Psoas muscle (tissue), 8 donors: ENCODE data around the gene RAPGEF3. TPM values are rescaled to one million over a fixed set of nuclear protein-coding genes. Genes with fewer than 3 reads are reported as not detected.
A peak's percentile ranks its signal among the peaks of the same experiment; 100 is the strongest.

Experiments used
- ATAC-seq, 4 donors: fragments of 200-7000 bp; cut with Tn5 transposase; one replicate each; pipeline ENCODE4 v1.9.1; 2020; ENCODE audit warnings: moderate library complexity in 3 of 4, mild to moderate bottlenecking in 2 of 4
- DNase-seq, 2 donors: peaks; one replicate each; pipeline ENCODE4 v3.0.0-alpha.2; 2020
- H3K27ac ChIP-seq: fragments of 200-600 bp; one replicate; pipeline ENCODE4 v1.8.0; 2022
- H3K27me3 ChIP-seq, 3 donors: fragments of 200-600 bp in 1 of 3; one replicate each; pipeline versions ENCODE4 v1.6.1 to v1.8.0; 2013 to 2022; ENCODE audit warnings: low read length in 2 of 3, mild to moderate bottlenecking in 2 of 3, moderate library complexity in 1 of 3; ENCODE audit not compliant: insufficient read depth in 3 of 3
- H3K36me3 ChIP-seq, 2 donors: fragments of 200-600 bp in 1 of 2; one replicate each; pipeline versions ENCODE4 v1.6.1 to v1.8.0; 2013 to 2022; ENCODE audit warnings: low read depth in 1 of 2, mild to moderate bottlenecking in 1 of 2, moderate library complexity in 1 of 2; ENCODE audit not compliant: insufficient read depth in 1 of 2
- H3K4me1 ChIP-seq: fragments of 200-600 bp; one replicate; pipeline ENCODE4 v1.8.0; 2022
- H3K4me3 ChIP-seq: fragments of 200-600 bp; one replicate; pipeline ENCODE4 v1.8.0; 2022; ENCODE audit warnings: mild to moderate bottlenecking
- H3K9me3 ChIP-seq: fragments of 200-600 bp; one replicate; pipeline ENCODE4 v1.8.0; 2022
- WGBS, 3 donors: extraction: QIAGEN DNeasy Blood & Tissue Kit; methylation state at CpG; one replicate each; pipeline versions ENCODE4 v1.1.6 to v1.1.7; 2013; 5-methylcytosine and 5-hydroxymethylcytosine counted together
- intact Hi-C, 2 donors: fragments of 100-400 bp; cut with DNase I; formaldehyde crosslinking; loops; one replicate each; pipeline versions ENCODE4 v1.11.0 to v1.14.2; 2022
- long read RNA-seq, 2 donors: library from polyadenylated mRNA; unstranded; transcript quantifications; one replicate each; pipeline ENCODE4 v2.0.0, GENCODE V29; 2021
- polyA plus RNA-seq, 3 donors: library from polyadenylated mRNA; stranded (reverse); fragments of 200-250 nt; gene quantifications; one replicate each; pipeline ENCODE4 v1.2.3, GENCODE V29; 2013
- total RNA-seq, 4 donors: library from RNA; stranded (reverse); fragmentation: NEBNext Ultra II Directional in 2 of 4; extraction: Animal tissue kit (Norgen Biotek cat#: 25700) in 2 of 4; gene quantifications; one replicate each; pipeline versions ENCODE4 v1.2.1 to v1.2.4, GENCODE V29; 2021 to 2023
- TF ChIP-seq, protein P1 (sequence below): fragments of 200-600 bp; IDR thresholded peaks from one replicate; pipeline ENCODE4 v1.8.0; 2022; ENCODE audit warnings: antibody characterized with exemption
- donor health status: healthy with polysubstance abuse.
- donor health status: DM: no; HTN: no; CAD: no; lungs with moderate emphysema.
- donor health status: Bipolar disorder and iron deficiency.
- donor health status: healthy.
- donor health status: DM: yes; HTN: yes; CAD: no.
- donor health status: DM: no; HTN: no; CAD: no.
- donor health status: DM: no; HTN: no; CAD: no.
- donor health status: DM: yes; HTN: yes; CAD: no.

The RAPGEF3 gene, protein sequence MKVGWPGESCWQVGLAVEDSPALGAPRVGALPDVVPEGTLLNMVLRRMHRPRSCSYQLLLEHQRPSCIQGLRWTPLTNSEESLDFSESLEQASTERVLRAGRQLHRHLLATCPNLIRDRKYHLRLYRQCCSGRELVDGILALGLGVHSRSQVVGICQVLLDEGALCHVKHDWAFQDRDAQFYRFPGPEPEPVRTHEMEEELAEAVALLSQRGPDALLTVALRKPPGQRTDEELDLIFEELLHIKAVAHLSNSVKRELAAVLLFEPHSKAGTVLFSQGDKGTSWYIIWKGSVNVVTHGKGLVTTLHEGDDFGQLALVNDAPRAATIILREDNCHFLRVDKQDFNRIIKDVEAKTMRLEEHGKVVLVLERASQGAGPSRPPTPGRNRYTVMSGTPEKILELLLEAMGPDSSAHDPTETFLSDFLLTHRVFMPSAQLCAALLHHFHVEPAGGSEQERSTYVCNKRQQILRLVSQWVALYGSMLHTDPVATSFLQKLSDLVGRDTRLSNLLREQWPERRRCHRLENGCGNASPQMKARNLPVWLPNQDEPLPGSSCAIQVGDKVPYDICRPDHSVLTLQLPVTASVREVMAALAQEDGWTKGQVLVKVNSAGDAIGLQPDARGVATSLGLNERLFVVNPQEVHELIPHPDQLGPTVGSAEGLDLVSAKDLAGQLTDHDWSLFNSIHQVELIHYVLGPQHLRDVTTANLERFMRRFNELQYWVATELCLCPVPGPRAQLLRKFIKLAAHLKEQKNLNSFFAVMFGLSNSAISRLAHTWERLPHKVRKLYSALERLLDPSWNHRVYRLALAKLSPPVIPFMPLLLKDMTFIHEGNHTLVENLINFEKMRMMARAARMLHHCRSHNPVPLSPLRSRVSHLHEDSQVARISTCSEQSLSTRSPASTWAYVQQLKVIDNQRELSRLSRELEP
- total RNA-seq (10 to 100 TPM in 2 of 4 donors, 1 to 10 TPM in 2; 5.1 to 28.8 (median 11.7) TPM), polyA plus RNA-seq (10 to 100 TPM; 11.7 to 29.9 (median 15.0) TPM)
- long read RNA-seq, donor 1, full-length matches to known transcripts = 1 of 5 reads
- long read RNA-seq, donor 1, partial matches to known transcripts = 2 of 5 reads
- long read RNA-seq, donor 1, other reads (novel, unspliced or antisense) = 2 of 5 reads
- long read RNA-seq, donor 2, full-length matches to known transcripts = 4 of 11 reads
- long read RNA-seq, donor 2, partial matches to known transcripts = 4 of 11 reads
- long read RNA-seq, donor 2, other reads (novel, unspliced or antisense) = 3 of 11 reads

DNA sequence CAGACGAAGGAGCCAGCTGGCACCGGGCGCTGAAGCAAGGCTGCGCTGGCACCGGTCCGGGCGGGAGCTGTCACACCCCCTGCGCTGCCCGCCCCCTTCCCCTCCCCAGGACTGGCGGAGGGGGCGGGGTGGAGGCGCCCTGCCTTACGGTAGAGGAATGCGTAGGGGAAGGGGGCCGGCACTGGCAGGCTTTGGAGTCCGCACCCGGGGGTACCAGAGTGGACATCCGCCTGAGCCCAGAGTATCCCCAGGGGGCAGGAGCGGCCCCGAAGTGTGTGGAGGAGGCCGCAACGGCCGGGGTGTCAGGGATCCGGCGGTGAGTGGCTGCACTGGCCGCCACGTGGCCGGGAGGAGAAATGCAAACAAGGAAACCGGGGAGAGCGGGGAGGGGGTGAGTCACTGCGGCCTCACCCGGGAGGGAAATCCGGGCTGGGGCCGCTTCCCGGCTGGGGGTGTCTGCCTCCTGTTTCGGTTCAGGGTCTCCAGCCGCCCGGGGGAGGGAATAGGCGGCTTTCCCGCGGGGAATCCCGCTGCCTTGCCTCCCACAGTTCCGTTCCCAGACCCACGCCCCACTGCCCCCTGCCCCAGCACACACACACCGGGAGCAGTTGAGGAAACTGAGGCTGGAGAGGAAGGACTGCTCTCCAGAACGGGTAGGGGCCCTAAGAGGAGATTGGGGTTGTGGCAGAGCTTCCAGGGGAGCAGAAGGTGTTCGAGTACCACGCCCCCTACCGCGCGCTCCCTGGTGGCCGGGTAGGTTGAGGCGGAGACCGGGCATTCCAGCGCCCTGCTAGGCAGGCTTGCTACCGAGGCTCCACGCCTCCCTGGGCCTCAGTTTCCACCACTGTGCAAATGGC lies at the start of gene RAPGEF3:
Gene RAPGEF3 (minus strand): TSS at position 47 of the 857 bp plus-strand sequence. CDS start 324 bp downstream, outside the sequence.
- 1 to 3% (median 3%) methylated on average over 40 to 57 of the region's 57 CpGs for WGBS, 3 donors
- peaks cover 18% of the 10 kb centered on the region for H3K4me1 ChIP-seq
- peak within 1 kb of the TSS; percentile 72 for H3K4me3 ChIP-seq
- ATAC-seq = peak; percentile 91 to 96 (median 92)
- H3K27ac ChIP-seq = peak within 1 kb of the TSS; percentile 57
- H3K36me3 ChIP-seq = no peaks in the 10 kb centered on the region
- TF ChIP-seq, protein P1, sequence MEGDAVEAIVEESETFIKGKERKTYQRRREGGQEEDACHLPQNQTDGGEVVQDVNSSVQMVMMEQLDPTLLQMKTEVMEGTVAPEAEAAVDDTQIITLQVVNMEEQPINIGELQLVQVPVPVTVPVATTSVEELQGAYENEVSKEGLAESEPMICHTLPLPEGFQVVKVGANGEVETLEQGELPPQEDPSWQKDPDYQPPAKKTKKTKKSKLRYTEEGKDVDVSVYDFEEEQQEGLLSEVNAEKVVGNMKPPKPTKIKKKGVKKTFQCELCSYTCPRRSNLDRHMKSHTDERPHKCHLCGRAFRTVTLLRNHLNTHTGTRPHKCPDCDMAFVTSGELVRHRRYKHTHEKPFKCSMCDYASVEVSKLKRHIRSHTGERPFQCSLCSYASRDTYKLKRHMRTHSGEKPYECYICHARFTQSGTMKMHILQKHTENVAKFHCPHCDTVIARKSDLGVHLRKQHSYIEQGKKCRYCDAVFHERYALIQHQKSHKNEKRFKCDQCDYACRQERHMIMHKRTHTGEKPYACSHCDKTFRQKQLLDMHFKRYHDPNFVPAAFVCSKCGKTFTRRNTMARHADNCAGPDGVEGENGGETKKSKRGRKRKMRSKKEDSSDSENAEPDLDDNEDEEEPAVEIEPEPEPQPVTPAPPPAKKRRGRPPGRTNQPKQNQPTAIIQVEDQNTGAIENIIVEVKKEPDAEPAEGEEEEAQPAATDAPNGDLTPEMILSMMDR = peak; percentile 44
- no peaks in the 10 kb centered on the region for H3K9me3 ChIP-seq
- intact Hi-C loops = loop anchor here in 1 of 2 donors (2.0 kb wide), 1 partner anchor 16 kb away; no protein-coding TSS in a partner anchor
- peak; percentile 87 to 91 for DNase-seq
- H3K27me3 ChIP-seq = no peaks in the 10 kb centered on the region

DNA sequence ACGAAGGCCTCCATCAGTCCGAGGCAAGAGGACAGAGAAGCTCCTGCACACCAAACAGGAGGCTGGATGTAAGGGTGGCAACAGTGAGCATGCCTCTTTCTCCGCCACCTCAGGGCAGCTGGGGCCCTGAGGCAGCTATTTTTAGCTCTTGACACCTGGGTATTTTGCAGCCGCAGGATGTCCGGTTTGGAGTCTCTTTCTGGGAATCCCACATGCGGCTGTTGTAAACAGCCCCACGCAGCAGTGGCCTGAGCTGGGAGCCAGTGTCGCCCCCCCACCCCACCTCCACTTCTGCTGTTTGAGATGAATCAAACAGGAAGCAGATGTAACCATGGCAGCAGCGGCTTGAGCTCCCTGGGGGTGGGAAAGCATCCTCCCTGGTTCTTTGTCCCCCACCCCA lies 49.4 kb upstream of the RAPGEF3 start:
- Histone ChIP-seq H3K4me1 (peaks cover 96% of the 10 kb centered on the region), H3K4me3 (peak overlapping the region; percentile 36), H3K27me3 (no peaks in the 10 kb centered on the region), H3K9me3 (no peaks in the 10 kb centered on the region), H3K36me3 (no peaks in the 10 kb centered on the region), H3K27ac (peak overlapping the region; percentile 97)
- intact Hi-C loops = no loop called here
- DNase-seq = peak; percentile 69 to 75
- ATAC-seq = peak; percentile 70 to 84 (median 78)
- TF ChIP-seq, protein P1 = no peak
- 4 to 8% (median 6%) methylated on average over 9 of the region's 9 CpGs for WGBS, 3 donors

DNA sequence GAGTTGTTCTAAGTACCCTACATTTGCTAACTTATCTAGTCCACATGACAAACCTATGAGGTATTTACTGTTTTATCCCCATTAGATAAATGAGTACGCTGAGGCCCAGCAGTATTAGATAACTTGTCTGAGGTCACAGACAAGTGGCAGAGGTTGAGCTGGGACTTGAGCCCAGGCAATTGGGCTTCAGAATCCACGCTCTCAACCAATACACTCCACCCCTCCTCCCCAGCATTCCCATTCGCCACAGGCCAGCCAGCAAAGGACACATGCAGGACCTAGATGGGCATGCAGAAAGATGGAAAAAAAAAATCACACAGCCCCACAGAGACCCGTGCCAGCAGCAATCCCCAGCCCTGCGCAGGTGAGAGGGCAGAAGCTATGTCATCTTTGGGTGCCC lies 48.7 kb upstream of the RAPGEF3 start:
- Histone ChIP-seq H3K27me3 (no peaks in the 10 kb centered on the region), H3K27ac (peak overlapping the region; percentile 97), H3K9me3 (no peaks in the 10 kb centered on the region), H3K4me3 (no peak overlapping the region), H3K36me3 (no peaks in the 10 kb centered on the region), H3K4me1 (peaks cover 98% of the 10 kb centered on the region)
- ATAC-seq = peak in 3 of 4 donors; percentile 8 to 14 (median 13)
- DNase-seq = no peak
- TF ChIP-seq, protein P1 = no peak
- intact Hi-C loops = no loop called here
- WGBS, 3 donors = 22 to 38% (median 27%) methylated on average over 5 of the region's 5 CpGs

DNA sequence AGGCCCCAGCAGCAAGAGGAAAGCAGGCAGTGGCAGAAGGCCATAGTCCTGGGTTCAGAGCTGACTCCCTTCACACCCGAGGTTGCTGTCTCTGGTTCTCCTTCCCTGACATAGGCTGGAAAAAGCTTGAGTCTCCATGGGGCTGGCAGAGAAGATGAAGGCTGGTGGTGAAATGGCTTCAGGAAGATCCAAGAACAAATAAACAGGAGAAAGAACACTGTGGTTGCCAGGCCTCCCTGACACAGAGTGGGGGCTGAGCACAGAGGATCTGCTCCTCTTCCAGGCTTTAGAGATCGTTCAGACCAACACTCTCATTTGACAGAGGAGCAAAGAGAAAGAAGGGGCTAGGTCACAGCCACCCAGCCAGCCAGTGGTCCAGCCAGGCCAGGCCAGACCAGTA lies 46.7 kb upstream of the RAPGEF3 start:
- TF ChIP-seq, protein P1 = no peak
- Histone ChIP-seq H3K36me3 (no peaks in the 10 kb centered on the region), H3K27me3 (no peaks in the 10 kb centered on the region), H3K4me3 (no peak overlapping the region), H3K9me3 (no peaks in the 10 kb centered on the region), H3K27ac (peak overlapping the region; percentile 97), H3K4me1 (peaks cover 98% of the 10 kb centered on the region)
- DNase-seq (no peak), ATAC-seq (no peak)
- intact Hi-C loops = no loop called here
- WGBS, 3 donors = 43 to 68% (median 50%) methylated on average over 2 of the region's 2 CpGs
